ENCODE results near the gene UCP3. TPM values are rescaled to one million over a fixed set of nuclear protein-coding genes. Genes with fewer than 3 reads are reported as not detected.

The UCP3 gene
- total RNA-seq, 1 experiment from 2014 or later, result 1.3 TPM

- TF ChIP-seq MAX (IDR thresholded peaks at IDR 0.05) (no peak), POLR2A (IDR thresholded peaks at IDR 0.05; ENCODE audit: borderline replicate concordance, extremely low read depth, insufficient read depth, insufficient read length) (no peak), TCF7L2 (IDR thresholded peaks at IDR 0.05; ENCODE audit: borderline replicate concordance, extremely low read depth, insufficient read depth, insufficient read length) (no peak), YY1 (IDR thresholded peaks at IDR 0.05; ENCODE audit: extremely low read depth, insufficient replicate concordance, low read depth, low read length) (no peak), ZNF274 (IDR thresholded peaks at IDR 0.05; ENCODE audit: low read depth, low read length) (no peak), POLR2AphosphoS5 (IDR thresholded peaks at IDR 0.05; ENCODE audit: low read depth, low read length) (no peak), FOSL1 (IDR thresholded peaks at IDR 0.05; ENCODE audit: low read depth) (no peak), EGR1 (IDR thresholded peaks at IDR 0.05; ENCODE audit: low read depth) (no peak), RAD21 (IDR thresholded peaks at IDR 0.05; ENCODE audit: low read depth) (no peak)
Observed at GRCh38 chr11:74035264-74035663, 26.4 kb upstream of the UCP3 start (continued).

GRCh38 chr11:74033046-74033445 is 24.2 kb upstream of the UCP3 start:
- no peaks in the 10 kb centered on the region for H3K9me3 ChIP-seq (ENCODE audit: control insufficient read depth in 1 of 2, insufficient read depth in 1 of 2, low read depth in 1 of 2, low read length in 2 of 2)
- H2AFZ ChIP-seq (ENCODE audit: low read depth, low read length, poor library complexity, severe bottlenecking), result no peak overlapping the region
- H4K20me1 ChIP-seq (ENCODE audit: insufficient read depth), result no peaks in the 10 kb centered on the region
- no peak overlapping the region for H3K4me2 ChIP-seq (ENCODE audit: low read length)
- no peaks in the 10 kb centered on the region for H3K9me2 ChIP-seq (ENCODE audit: insufficient read depth)
- no peak overlapping the region for H3K4me3 ChIP-seq (replicated peaks in 1 of 2; ENCODE audit: low read depth in 1 of 2, low read length in 2 of 2)
- TF ChIP-seq YY1 (IDR thresholded peaks at IDR 0.05; ENCODE audit: extremely low read depth, insufficient replicate concordance, low read depth, low read length) (no peak), ZBTB33 (IDR thresholded peaks at IDR 0.05; ENCODE audit: extremely low read depth, insufficient replicate concordance, low read length) (no peak), RAD21 (IDR thresholded peaks at IDR 0.05; ENCODE audit: low read depth) (no peak), POLR2AphosphoS5 (IDR thresholded peaks at IDR 0.05; ENCODE audit: low read depth, low read length) (no peak), CBX3 (IDR thresholded peaks at IDR 0.05; ENCODE audit: low read depth) (no peak), REST (IDR thresholded peaks at IDR 0.05; ENCODE audit: low read depth) (no peak)
- intact Hi-C loops (cut with micrococcal nuclease), result no loop called here
- ChIA-PET RAD21 (ENCODE audit: low non-redundant PET in 1 of 2, low total read pairs in 2 of 2, uncharacterized antibody in 2 of 2, unreplicated experiment in 2 of 2) (no interaction called here), POLR2A (no interaction called here), CTCF (no interaction called here)
- H3K79me2 ChIP-seq (ENCODE audit: insufficient read depth, low read length), result no peaks in the 10 kb centered on the region
- H3K27ac ChIP-seq (ENCODE audit: low read depth, low read length), result no peak overlapping the region
- H3K27me3 ChIP-seq (ENCODE audit: insufficient read depth, low read length), result no peaks in the 10 kb centered on the region
- no TSS peak for BruUV-seq (replicated peaks)
- H3K36me3 ChIP-seq (ENCODE audit: control insufficient read depth in 1 of 2, insufficient read depth in 2 of 2, low read length in 2 of 2), result peaks cover 4 to 19% of the 10 kb centered on the region in 2 experiments; a peak in 1 of 4 replicates
- no peak overlapping the region for H3K9ac ChIP-seq (ENCODE audit: low read length)
- DNase-seq (ENCODE audit: low read depth, low spot score) (no peak), ATAC-seq (no peak)
- H3K4me1 ChIP-seq (ENCODE audit: control insufficient read depth in 1 of 2, insufficient read depth in 2 of 2, low read length in 2 of 2), result peaks cover 0 to 10% of the 10 kb centered on the region in 2 experiments; a peak in 1 of 4 replicates

Data from HCT116 (cell line).